ENCODE measurements around the gene RASA3.

GRCh38 chr13:114162533-114162922 is 30.1 kb upstream of the RASA3 start:
- no peak for TF ChIP-seq CTCF (IDR thresholded peaks at IDR 0.05; ENCODE audit: insufficient read depth, low read depth, low read length)
- TF ChIP-seq EZH2 (IDR thresholded peaks at IDR 0.05; ENCODE audit: insufficient read depth, low read length) = no peak

All from astrocyte (in vitro differentiated cells and primary cell).